Tibial nerve (tissue), 4 donors: ENCODE results near the gene AXIN1. TPM values are rescaled to one million over a fixed set of nuclear protein-coding genes. Genes with fewer than 3 reads are reported as not detected.

ENCODE experiments used
- DNase-seq, 2 donors: peaks; one replicate each; pipeline ENCODE4 v3.0.0-alpha.2; 2019; ENCODE audit warnings: low spot score in 2 of 2
- H3K27ac ChIP-seq, 4 donors: fragments of 200-600 bp; sonication (generic) in 3 of 4; one replicate each; pipeline ENCODE4 v1.5.1; 2017 to 2019; ENCODE audit warnings: mild to moderate bottlenecking in 1 of 4
- H3K27me3 ChIP-seq, 2 donors: fragments of 200-600 bp; sonication (generic) in 1 of 2; one replicate each; pipeline versions ENCODE4 v1.5.1 to v1.6.0; 2017 to 2019
- H3K36me3 ChIP-seq, 3 donors: fragments of 200-600 bp; sonication (generic); one replicate each; pipeline ENCODE4 v1.5.1; 2018 to 2019
- H3K4me1 ChIP-seq, 4 donors: fragments of 200-600 bp; sonication (generic) in 3 of 4; one replicate each; pipeline ENCODE4 v1.5.1; 2017 to 2019
- H3K4me3 ChIP-seq, 4 donors: fragments of 200-600 bp; sonication (generic) in 3 of 4; one replicate each; pipeline ENCODE4 v1.5.1; 2017 to 2019; ENCODE audit warnings: mild to moderate bottlenecking in 1 of 4, moderate library complexity in 1 of 4
- H3K9me3 ChIP-seq, 4 donors: fragments of 200-600 bp; sonication (generic) in 3 of 4; one replicate each; pipeline ENCODE4 v1.5.1; 2017 to 2019
- EP300 ChIP-seq, 2 donors: sonication (generic); formaldehyde crosslinking; IDR thresholded peaks; one replicate each; pipeline ENCODE4 v1.6.1; 2017; ENCODE audit warnings: antibody characterized with exemption in 2 of 2, mild to moderate bottlenecking in 1 of 2
- POLR2A ChIP-seq, 2 donors: fragments of 450-650 bp; IDR thresholded peaks; one replicate each; pipeline ENCODE4 v1.6.1; 2017; ENCODE audit warnings: antibody characterized with exemption in 2 of 2, mild to moderate bottlenecking in 2 of 2, moderate library complexity in 2 of 2
- WGBS, 2 donors: methylation state at CpG; one replicate each; pipeline ENCODE4 v1.1.5; 2018; 5-methylcytosine and 5-hydroxymethylcytosine counted together
- total RNA-seq, 4 donors: library from RNA; depleted of rRNA; stranded (reverse); fragments of >200 nt; gene quantifications; one replicate each; pipeline ENCODE4 v1.1.0, GENCODE V29; 2016
- TF ChIP-seq, protein P1 (sequence below), 5 experiments: fragments of 200-600 bp in 3 of 5; fragments of 450-650 bp in 2 of 5; sonication (generic) in 3 of 5; IDR thresholded peaks; one replicate each; pipeline ENCODE4 v1.5.1; 2016 to 2019; ENCODE audit warnings: antibody characterized with exemption in 5 of 5, mild to moderate bottlenecking in 3 of 5, moderate library complexity in 2 of 5

AXIN1 gene
- total RNA-seq, 4 donors from 2014 or later: 23.4 to 37.1 (median 25.0) TPM

DNA sequence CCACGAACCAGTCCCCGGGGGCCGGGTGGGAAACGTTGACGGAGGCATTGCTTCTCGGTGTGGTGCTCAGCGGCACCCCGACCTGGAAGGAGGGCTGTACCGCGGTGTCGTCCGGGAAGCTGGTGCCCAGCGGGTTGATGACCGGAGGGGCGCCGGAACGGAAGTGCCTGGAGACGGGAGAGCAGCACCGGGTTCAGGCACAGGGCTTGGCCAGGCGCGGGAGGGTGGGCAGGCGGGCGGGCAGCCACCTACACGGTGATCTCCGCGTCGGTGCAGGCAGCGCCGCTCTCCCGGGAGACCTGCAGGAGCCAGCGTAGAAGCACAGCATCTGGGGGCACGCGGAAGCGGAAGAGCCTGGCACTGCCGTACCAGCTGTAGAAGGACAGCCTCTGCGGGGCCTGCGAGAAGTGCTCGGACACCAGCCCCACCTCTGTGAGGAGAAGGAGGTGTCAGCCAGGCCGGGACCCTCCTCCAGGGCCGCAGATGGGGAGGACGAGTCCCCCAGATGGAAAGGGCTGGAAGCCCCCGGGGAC lies 25.0 kb upstream of the AXIN1 start:
- no peaks in the 10 kb centered on the region for H3K9me3 ChIP-seq
- 83 to 89% methylated on average over 42 of the region's 42 CpGs for WGBS, 2 donors
- H3K4me1 ChIP-seq: peaks cover 0 to 30% (median 7%) of the 10 kb centered on the region in 4 donors
- no peak for DNase-seq
- H3K27ac ChIP-seq: no peak overlapping the region
- H3K4me3 ChIP-seq: no peak overlapping the region
- peaks cover 0 to 55% (median 9%) of the 10 kb centered on the region in 3 donors for H3K36me3 ChIP-seq
- no peaks in the 10 kb centered on the region for H3K27me3 ChIP-seq
- TF ChIP-seq, protein P1, sequence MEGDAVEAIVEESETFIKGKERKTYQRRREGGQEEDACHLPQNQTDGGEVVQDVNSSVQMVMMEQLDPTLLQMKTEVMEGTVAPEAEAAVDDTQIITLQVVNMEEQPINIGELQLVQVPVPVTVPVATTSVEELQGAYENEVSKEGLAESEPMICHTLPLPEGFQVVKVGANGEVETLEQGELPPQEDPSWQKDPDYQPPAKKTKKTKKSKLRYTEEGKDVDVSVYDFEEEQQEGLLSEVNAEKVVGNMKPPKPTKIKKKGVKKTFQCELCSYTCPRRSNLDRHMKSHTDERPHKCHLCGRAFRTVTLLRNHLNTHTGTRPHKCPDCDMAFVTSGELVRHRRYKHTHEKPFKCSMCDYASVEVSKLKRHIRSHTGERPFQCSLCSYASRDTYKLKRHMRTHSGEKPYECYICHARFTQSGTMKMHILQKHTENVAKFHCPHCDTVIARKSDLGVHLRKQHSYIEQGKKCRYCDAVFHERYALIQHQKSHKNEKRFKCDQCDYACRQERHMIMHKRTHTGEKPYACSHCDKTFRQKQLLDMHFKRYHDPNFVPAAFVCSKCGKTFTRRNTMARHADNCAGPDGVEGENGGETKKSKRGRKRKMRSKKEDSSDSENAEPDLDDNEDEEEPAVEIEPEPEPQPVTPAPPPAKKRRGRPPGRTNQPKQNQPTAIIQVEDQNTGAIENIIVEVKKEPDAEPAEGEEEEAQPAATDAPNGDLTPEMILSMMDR (IDR thresholded peaks at IDR 0.05): no peak
- no peak for TF ChIP-seq POLR2A (IDR thresholded peaks at IDR 0.05)
- TF ChIP-seq EP300 (IDR thresholded peaks at IDR 0.05): no peak

DNA sequence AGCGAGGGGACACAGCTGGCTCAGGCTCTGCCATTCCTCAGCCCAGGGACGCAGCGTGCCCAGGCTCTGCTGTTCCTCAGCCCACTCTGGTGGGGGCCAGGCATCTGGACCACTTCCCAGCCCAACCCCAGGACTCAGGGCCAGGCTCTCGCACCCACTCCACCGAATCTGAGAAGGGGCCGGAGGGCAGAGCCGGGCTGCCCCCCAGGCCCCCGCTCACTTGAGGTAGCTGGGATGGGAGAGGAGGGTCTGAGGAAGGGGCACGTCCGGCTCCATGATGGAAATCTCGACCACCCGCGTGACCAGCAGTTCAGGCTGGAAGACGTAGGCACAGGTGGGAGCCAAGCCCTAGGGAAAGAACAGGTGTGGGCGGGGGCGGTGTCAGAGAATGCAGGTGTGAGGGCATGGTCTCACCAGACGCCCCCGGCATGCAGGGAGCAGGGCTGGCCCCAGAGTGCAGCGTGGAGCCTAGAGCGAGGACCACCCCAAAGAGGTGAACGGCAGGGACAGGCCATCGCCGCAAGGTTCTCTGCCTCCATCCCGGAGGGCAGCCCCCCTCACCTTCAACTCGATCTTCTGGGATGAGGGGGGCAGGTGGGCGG lies 24.4 kb upstream of the AXIN1 start:
- Histone ChIP-seq H3K4me3 (no peak overlapping the region), H3K4me1 (peaks cover 0 to 28% (median 7%) of the 10 kb centered on the region in 4 donors), H3K9me3 (no peaks in the 10 kb centered on the region), H3K36me3 (peaks cover 0 to 60% (median 9%) of the 10 kb centered on the region in 3 donors), H3K27ac (no peak overlapping the region), H3K27me3 (no peaks in the 10 kb centered on the region)
- no peak for DNase-seq
- TF ChIP-seq EP300 (IDR thresholded peaks at IDR 0.05) (no peak), POLR2A (IDR thresholded peaks at IDR 0.05) (no peak)
- TF ChIP-seq, protein P1 (IDR thresholded peaks at IDR 0.05): no peak
- WGBS, 2 donors: 88 to 90% methylated on average over 25 to 26 of the region's 26 CpGs

DNA sequence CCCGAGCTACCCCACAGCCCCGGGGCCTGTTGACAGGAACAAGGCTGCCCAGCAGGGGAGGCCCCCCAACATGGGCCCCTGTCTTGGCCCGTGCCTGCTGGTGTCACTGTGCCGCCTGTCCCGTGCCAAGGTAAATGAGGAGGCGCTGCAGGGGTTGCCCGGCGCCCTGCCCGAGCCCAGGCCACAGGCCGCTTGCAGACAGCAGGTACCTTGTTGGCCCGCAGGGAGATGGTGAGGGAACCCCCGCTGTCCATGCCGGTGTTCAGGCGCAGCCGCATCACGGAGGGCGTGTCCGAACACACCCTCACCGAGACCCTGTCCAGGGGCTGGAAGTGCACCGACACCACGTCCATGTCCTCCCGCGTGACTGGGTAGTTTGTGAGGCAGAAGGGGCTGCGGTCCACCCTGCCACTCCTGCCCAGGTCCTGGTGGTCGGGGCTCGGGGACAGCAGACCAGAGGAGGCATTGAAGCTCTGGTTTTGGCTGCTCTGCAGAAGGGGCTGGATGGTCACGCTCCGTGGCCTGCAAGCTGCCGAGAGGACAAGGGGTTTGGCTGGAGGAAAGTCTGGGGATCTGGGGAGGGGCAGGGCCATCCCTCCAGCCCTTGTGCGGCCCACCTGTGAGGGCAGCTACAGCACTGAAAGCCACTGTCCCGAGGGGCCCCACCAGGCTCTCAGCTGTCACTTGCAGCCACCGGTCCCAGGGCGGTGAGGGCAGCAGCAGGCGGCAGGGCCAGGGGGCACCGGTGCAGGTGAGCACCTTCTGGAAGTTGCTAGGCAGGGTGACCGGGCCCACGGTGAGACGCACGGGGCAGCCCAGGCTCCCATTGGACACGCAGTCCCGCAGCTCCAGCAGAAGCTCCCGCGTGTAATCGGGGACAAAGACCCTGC lies 23.6 kb upstream of the AXIN1 start:
- TF ChIP-seq POLR2A (IDR thresholded peaks at IDR 0.05): no peak
- TF ChIP-seq EP300 (IDR thresholded peaks at IDR 0.05): no peak
- TF ChIP-seq, protein P1 (IDR thresholded peaks at IDR 0.05): no peak
- Histone ChIP-seq H3K4me3 (no peak overlapping the region), H3K36me3 (peaks cover 0 to 67% (median 9%) of the 10 kb centered on the region in 3 donors), H3K27me3 (no peaks in the 10 kb centered on the region), H3K4me1 (peaks cover 0 to 31% (median 8%) of the 10 kb centered on the region in 4 donors), H3K27ac (no peak overlapping the region), H3K9me3 (no peaks in the 10 kb centered on the region)
- no peak for DNase-seq
- 89 to 94% methylated on average over 23 to 44 of the region's 44 CpGs for WGBS, 2 donors

DNA sequence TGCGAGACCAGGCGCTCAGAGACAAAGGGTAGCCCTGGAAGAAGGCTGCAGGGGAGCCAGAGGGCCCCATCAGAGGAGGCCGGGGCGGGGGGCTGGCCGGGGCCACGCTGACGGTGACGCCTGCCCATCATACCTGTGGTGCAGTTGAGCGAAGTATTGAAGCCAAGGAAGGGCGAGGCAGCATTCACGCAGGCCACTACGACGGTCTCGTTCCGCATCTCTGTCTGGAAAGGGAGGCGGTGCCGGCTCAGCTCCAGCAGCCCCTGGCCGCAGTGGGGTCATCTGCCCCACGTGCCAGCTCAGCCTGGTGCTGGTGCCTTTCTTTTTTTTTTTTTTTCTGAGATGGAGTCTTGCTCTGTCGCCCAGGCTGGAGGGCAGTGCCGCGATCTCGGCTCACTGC lies 22.7 kb upstream of the AXIN1 start:
- no peaks in the 10 kb centered on the region for H3K9me3 ChIP-seq
- 90 to 92% methylated on average over 23 of the region's 23 CpGs for WGBS, 2 donors
- H3K27me3 ChIP-seq: no peaks in the 10 kb centered on the region
- H3K27ac ChIP-seq: no peak overlapping the region
- DNase-seq: no peak
- TF ChIP-seq, protein P1 (IDR thresholded peaks at IDR 0.05): no peak
- TF ChIP-seq EP300 (IDR thresholded peaks at IDR 0.05) (no peak), POLR2A (IDR thresholded peaks at IDR 0.05) (no peak)
- H3K4me1 ChIP-seq: peaks cover 0 to 28% (median 6%) of the 10 kb centered on the region in 4 donors
- peaks cover 0 to 67% (median 9%) of the 10 kb centered on the region in 3 donors for H3K36me3 ChIP-seq
- no peak overlapping the region for H3K4me3 ChIP-seq

DNA sequence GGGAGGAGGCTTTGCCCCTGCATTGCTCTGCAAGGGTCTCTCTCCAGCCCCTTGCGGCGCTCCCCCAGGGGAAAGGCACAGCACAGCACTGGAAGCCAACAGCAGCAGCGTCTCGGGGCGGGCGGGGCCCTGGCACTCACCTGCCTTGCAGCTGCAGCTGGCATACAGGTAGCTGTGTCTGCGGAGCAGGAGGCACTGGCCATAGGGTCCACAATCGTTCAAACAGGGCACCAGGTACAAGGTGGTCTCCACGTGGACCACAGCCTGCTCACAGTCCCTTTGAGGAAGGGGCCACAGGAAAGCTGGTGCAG lies 22.0 kb upstream of the AXIN1 start:
- peaks cover 0 to 27% (median 11%) of the 10 kb centered on the region in 4 donors for H3K4me1 ChIP-seq
- DNase-seq: no peak
- no peak for TF ChIP-seq EP300 (IDR thresholded peaks at IDR 0.05)
- TF ChIP-seq POLR2A (IDR thresholded peaks at IDR 0.05): no peak
- TF ChIP-seq, protein P1 (IDR thresholded peaks at IDR 0.05): no peak
- no peaks in the 10 kb centered on the region for H3K27me3 ChIP-seq
- H3K4me3 ChIP-seq: no peak overlapping the region
- WGBS, 2 donors: 89 to 93% methylated on average over 8 to 9 of the region's 9 CpGs
- H3K36me3 ChIP-seq: peaks cover 0 to 67% (median 9%) of the 10 kb centered on the region in 3 donors
- H3K9me3 ChIP-seq: no peaks in the 10 kb centered on the region
- no peak overlapping the region for H3K27ac ChIP-seq
